GM12878 (cell line): ENCODE measurements around the gene BTF3. TPM values are rescaled to one million over a fixed set of nuclear protein-coding genes. Genes with fewer than 3 reads are reported as not detected.

ENCODE experiments used
- ATF3 ChIP-seq: IDR thresholded peaks from 2 replicates; pipeline ENCODE4 v1.6.1; 2011; ENCODE audit warnings: low read depth, mild to moderate bottlenecking, low read length, moderate library complexity, borderline replicate concordance; ENCODE audit errors: extremely low read depth
- CBFB ChIP-seq: IDR thresholded peaks from 2 replicates; pipeline ENCODE4 v1.6.1; 2016; ENCODE audit warnings: antibody characterized with exemption, low read depth
- E2F8 ChIP-seq: fragments of 450-650 bp; IDR thresholded peaks from 2 replicates; pipeline ENCODE4 v1.6.1; 2018; ENCODE audit warnings: mild to moderate bottlenecking, low read depth, moderate library complexity; ENCODE audit not compliant: partially characterized antibody
- PRDM15 ChIP-seq: fragments of 450-650 bp; formaldehyde crosslinking; IDR thresholded peaks from 2 replicates; pipeline ENCODE4 v1.4.0; 2020; ENCODE audit warnings: mild to moderate bottlenecking, moderate library complexity
- REST ChIP-seq: IDR thresholded peaks from 2 replicates; pipeline ENCODE4 v1.6.1; 2012; ENCODE audit warnings: mild to moderate bottlenecking, low read depth, low read length
- SMC3 ChIP-seq: IDR thresholded peaks from 2 replicates; pipeline ENCODE4 v1.6.1; 2011; ENCODE audit warnings: low read length, improper control_type of control experiment, borderline replicate concordance
- ZNF217 ChIP-seq: fragments of 450-650 bp; IDR thresholded peaks from 2 replicates; pipeline ENCODE4 v1.6.1; 2017; ENCODE audit warnings: antibody characterized with exemption, mild to moderate bottlenecking
- polyA plus RNA-seq, 11 experiments: library from polyadenylated mRNA; depleted of rRNA in 4 of 11; unstranded in 6 of 11; stranded (reverse) in 5 of 11; fragments of >200 nt; fragmentation: Nextera tagmentation in 4 of 11; fragmentation: Illumina TruSeq in 1 of 11; extraction: Ambion mirVana in 4 of 11; extraction: Trizol in 1 of 11; gene quantifications; 1 replicate in 1 of 11; 2 replicates in 10 of 11; pipeline versions ENCODE4 v1.2.1 to v1.2.3, GENCODE V29; 2011 to 2016; ENCODE audit warnings: inconsistent platforms in 2 of 11, missing spikeins in 2 of 11, low read depth in 1 of 11
- total RNA-seq, 4 experiments: library from RNA; depleted of rRNA in 3 of 4; stranded (reverse); fragments of >200 nt in 3 of 4; fragmentation: Illumina TruSeq in 1 of 4; extraction: Trizol in 1 of 4; gene quantifications; 2 replicates each; pipeline versions ENCODE4 v1.2.1 to v1.2.3, GENCODE V29; 2013 to 2021

The BTF3 gene
- total and polyA plus RNA-seq, 10 of the 15 experiments (the other 5 are each of a cell fraction or from before 2014, with no cell fraction given), result 492 to 1,650 (median 904) TPM

- TF ChIP-seq E2F8 (no peak), ZNF217 (no peak), PRDM15 (CRISPR knock-in tag) (no peak), CBFB (no peak), SMC3 (no peak), ATF3 (no peak), REST (no peak)
These were observed 34.0 kb downstream of the BTF3 start (continued) for GRCh38 chr5:73532195-73532594.
